HCT116 (cell line): ENCODE results near the gene MACIR. TPM values are rescaled to one million over a fixed set of nuclear protein-coding genes. Genes with fewer than 3 reads are reported as not detected.

Source experiments
- ATAC-seq: fragments of 200-7000 bp; cut with Tn5 transposase; 2 replicates; pipeline ENCODE4 v1.9.1; 2020; ENCODE audit warnings: mild to moderate bottlenecking, moderate library complexity
- BruUV-seq: library from RNA; stranded (reverse); fragments of 400-500 nt; replicated peaks from 2 replicates; lab custom pipeline; 2021; lab: Mats Ljungman, UMichigan
- CTCF ChIA-PET: fragments of 300-600 bp; sonication (Branson Sonifier 250); formaldehyde crosslinking; loops from one replicate; lab custom pipeline; 2021; ENCODE audit warnings: antibody characterized with exemption; lab: Charles Lee
- POLR2A ChIA-PET: fragments of 300-600, 350-600 bp; sonication (Branson Sonifier 250); formaldehyde crosslinking; loops from one replicate; lab custom pipeline; 2021; ENCODE audit warnings: antibody characterized with exemption; lab: Charles Lee
- RAD21 ChIA-PET, 2 experiments: fragments of 300-600 bp; sonication (Branson Sonifier 250); formaldehyde crosslinking; loops; one replicate each; lab custom pipeline; 2023; ENCODE audit warnings: low total read pairs in 2 of 2; ENCODE audit not compliant: uncharacterized antibody in 2 of 2, unreplicated experiment in 2 of 2, low non-redundant PET in 1 of 2; lab: Charles Lee
- DNase-seq: peaks from one replicate; pipeline ENCODE4 v3.0.0-alpha.2; 2010; ENCODE audit warnings: low read depth, low spot score
- H2AFZ ChIP-seq: fragments of 200-600 bp; shearing (Covaris generic), sonication (generic); 2 replicates; pipeline ENCODE4 v1.6.1; 2017; ENCODE audit warnings: low read depth, mixed run types, mixed read lengths, antibody characterized with exemption, low read length; ENCODE audit not compliant: poor library complexity, severe bottlenecking
- H3K27ac ChIP-seq: 2 replicates; pipeline ENCODE4 v1.5.1; 2012; ENCODE audit warnings: low read depth, low read length
- H3K27me3 ChIP-seq: fragments of 200-600 bp; sonication (generic); 2 replicates; pipeline ENCODE4 v1.6.1; 2016; ENCODE audit warnings: mixed run types, low read length, mixed read lengths; ENCODE audit not compliant: insufficient read depth
- H3K36me3 ChIP-seq, 2 experiments: fragments of 200-500 bp in 1 of 2; fragments of 200-600 bp in 1 of 2; sonication (Bioruptor generic) in 1 of 2; sonication (generic) in 1 of 2; 2 replicates each; pipeline versions ENCODE4 v1.5.1 to v1.6.1; 2014 to 2016; ENCODE audit warnings: low read length in 2 of 2, inconsistent platforms in 1 of 2, mixed read lengths in 1 of 2, mixed run types in 1 of 2; ENCODE audit not compliant: insufficient read depth in 2 of 2, control insufficient read depth in 1 of 2
- H3K4me1 ChIP-seq, 2 experiments: fragments of 200-600 bp in 1 of 2; sonication (generic) in 1 of 2; 2 replicates each; pipeline versions ENCODE4 v1.5.1 to v1.6.1; 2012 to 2017; ENCODE audit warnings: low read length in 2 of 2, inconsistent platforms in 1 of 2, mild to moderate bottlenecking in 1 of 2, mixed read lengths in 1 of 2, mixed run types in 1 of 2, moderate library complexity in 1 of 2; ENCODE audit not compliant: insufficient read depth in 2 of 2, control insufficient read depth in 1 of 2
- H3K4me2 ChIP-seq: fragments of 200-600 bp; sonication (generic); 2 replicates; pipeline ENCODE4 v1.6.1; 2017; ENCODE audit warnings: mixed run types, low read length, mixed read lengths
- H3K4me3 ChIP-seq, 2 experiments: fragments of 200-600 bp in 1 of 2; sonication (generic) in 1 of 2; replicated peaks in 1 of 2; 2 replicates each; pipeline ENCODE4 v1.5.1; 2011 to 2016; ENCODE audit warnings: low read length in 2 of 2, control low read depth in 1 of 2, low read depth in 1 of 2, mild to moderate bottlenecking in 1 of 2, mixed read lengths in 1 of 2, mixed run types in 1 of 2
- H3K79me2 ChIP-seq: fragments of 200-600 bp; sonication (generic); 2 replicates; pipeline ENCODE4 v1.6.1; 2017; ENCODE audit warnings: mild to moderate bottlenecking, mixed run types, low read length, moderate library complexity, mixed read lengths; ENCODE audit not compliant: insufficient read depth
- H3K9ac ChIP-seq: fragments of 200-600 bp; sonication (generic); 2 replicates; pipeline ENCODE4 v1.6.1; 2016; ENCODE audit warnings: low read length, mixed read lengths
- H3K9me2 ChIP-seq: fragments of 200-600 bp; sonication (generic), shearing (Covaris generic); 2 replicates; pipeline ENCODE4 v1.6.1; 2017; ENCODE audit warnings: mixed run types, mild to moderate bottlenecking, moderate library complexity; ENCODE audit not compliant: insufficient read depth
- H3K9me3 ChIP-seq, 2 experiments: fragments of 200-500 bp in 1 of 2; fragments of 200-600 bp in 1 of 2; sonication (Bioruptor generic) in 1 of 2; sonication (generic) in 1 of 2; 2 replicates each; pipeline ENCODE4 v1.6.1; 2014 to 2017; ENCODE audit warnings: low read length in 2 of 2, mixed read lengths in 2 of 2, inconsistent platforms in 1 of 2, low read depth in 1 of 2, mild to moderate bottlenecking in 1 of 2, mixed run types in 1 of 2, moderate library complexity in 1 of 2; ENCODE audit not compliant: control insufficient read depth in 1 of 2, insufficient read depth in 1 of 2
- H4K20me1 ChIP-seq: fragments of 200-600 bp; sonication (generic), shearing (Covaris generic); 2 replicates; pipeline ENCODE4 v1.6.1; 2017; ENCODE audit warnings: mixed run types, mild to moderate bottlenecking, moderate library complexity; ENCODE audit not compliant: insufficient read depth
- CBX3 ChIP-seq: IDR thresholded peaks from 2 replicates; pipeline ENCODE4 v1.6.1; 2012; ENCODE audit warnings: low read depth
- CEBPB ChIP-seq: IDR thresholded peaks from 2 replicates; pipeline ENCODE4 v1.6.1; 2012; ENCODE audit warnings: low read depth
- EGR1 ChIP-seq: IDR thresholded peaks from 2 replicates; pipeline ENCODE4 v1.6.1; 2012; ENCODE audit warnings: low read depth
- EZH2phosphoT487 ChIP-seq: fragments of 200-600 bp; IDR thresholded peaks from 2 replicates; pipeline ENCODE4 v1.6.1; 2018; ENCODE audit warnings: antibody characterized with exemption, borderline replicate concordance
- FOSL1 ChIP-seq: IDR thresholded peaks from 2 replicates; pipeline ENCODE4 v1.6.1; 2012; ENCODE audit warnings: low read depth
- POLR2A ChIP-seq: IDR thresholded peaks from 2 replicates; pipeline ENCODE4 v1.7.0; 2011; ENCODE audit warnings: borderline replicate concordance; ENCODE audit not compliant: insufficient read depth, insufficient read length; ENCODE audit errors: extremely low read depth
- SP1 ChIP-seq: IDR thresholded peaks from 2 replicates; pipeline ENCODE4 v1.6.1; 2012; ENCODE audit warnings: low read depth
- ZFX ChIP-seq: fragments of 450-650 bp; IDR thresholded peaks from 2 replicates; pipeline ENCODE4 v1.6.1; 2017
- intact Hi-C: fragments of 100-400 bp; cut with micrococcal nuclease; formaldehyde crosslinking; loops from 2 replicates; pipeline ENCODE4 v1.10.0; 2022
- total RNA-seq: library from RNA; stranded (reverse); gene quantifications from one replicate; pipeline ENCODE4 v1.2.1, GENCODE V29; 2021; ENCODE audit not compliant: unreplicated experiment
- TF ChIP-seq, protein P1 (sequence below): IDR thresholded peaks from 2 replicates; pipeline ENCODE4 v1.6.1; 2012; ENCODE audit warnings: low read depth
- TF ChIP-seq, protein P2 (sequence below), 3 experiments: fragments of 200-600 bp in 1 of 3; sonication (generic) in 1 of 3; IDR thresholded peaks in 2 of 3; conservative IDR thresholded peaks in 1 of 3; 2 replicates each; pipeline ENCODE4 v1.5.1; 2012 to 2017; ENCODE audit warnings: low read depth in 2 of 3, low read length in 2 of 3, antibody characterized with exemption in 1 of 3, borderline replicate concordance in 1 of 3, control low read depth in 1 of 3, mild to moderate bottlenecking in 1 of 3, mixed read lengths in 1 of 3, mixed run types in 1 of 3, moderate library complexity in 1 of 3; ENCODE audit not compliant: insufficient read depth in 1 of 3

Gene MACIR
- total RNA-seq, 1 experiment from 2014 or later, result 10.4 TPM

DNA sequence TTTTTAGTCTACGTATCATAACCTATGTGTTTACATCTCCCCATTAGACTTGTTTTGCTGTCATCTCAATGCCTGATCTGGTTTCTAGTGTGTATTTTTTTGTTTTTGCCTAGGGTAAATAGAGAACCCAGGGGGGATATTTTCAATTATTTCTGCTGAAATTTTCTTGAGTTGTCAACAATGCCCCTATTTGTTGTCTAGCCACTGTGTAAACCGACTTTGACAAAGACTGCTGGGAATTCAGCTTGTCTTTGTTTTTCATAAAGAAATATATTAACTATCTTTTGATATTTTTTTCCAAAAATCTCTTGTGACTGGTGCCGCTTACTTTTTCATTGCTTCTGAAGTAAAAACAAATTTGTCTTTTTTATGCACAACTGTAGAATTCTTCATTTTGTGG is 28.1 kb downstream of the MACIR start:
- no peak overlapping the region for H3K9ac ChIP-seq
- H3K4me2 ChIP-seq, result no peak overlapping the region
- no peaks in the 10 kb centered on the region for H3K36me3 ChIP-seq
- BruUV-seq, result no TSS peak
- H3K9me2 ChIP-seq, result no peaks in the 10 kb centered on the region
- POLR2A ChIA-PET, result no interaction called here
- no peaks in the 10 kb centered on the region for H3K27me3 ChIP-seq
- H4K20me1 ChIP-seq, result no peaks in the 10 kb centered on the region
- no peaks in the 10 kb centered on the region for H3K79me2 ChIP-seq
- no peak overlapping the region for H3K4me3 ChIP-seq
- no peaks in the 10 kb centered on the region for H3K4me1 ChIP-seq
- DNase-seq (no peak), ATAC-seq (no peak)
- no peaks in the 10 kb centered on the region for H3K9me3 ChIP-seq
- intact Hi-C loops, result no loop called here
- H3K27ac ChIP-seq, result no peak overlapping the region
- CTCF ChIA-PET, result no interaction called here
- TF ChIP-seq FOSL1 (no peak), EZH2phosphoT487 (no peak), ZFX (no peak), CBX3 (no peak), EGR1 (no peak), SP1 (no peak), POLR2A (no peak), CEBPB (no peak)
- TF ChIP-seq, protein P1, sequence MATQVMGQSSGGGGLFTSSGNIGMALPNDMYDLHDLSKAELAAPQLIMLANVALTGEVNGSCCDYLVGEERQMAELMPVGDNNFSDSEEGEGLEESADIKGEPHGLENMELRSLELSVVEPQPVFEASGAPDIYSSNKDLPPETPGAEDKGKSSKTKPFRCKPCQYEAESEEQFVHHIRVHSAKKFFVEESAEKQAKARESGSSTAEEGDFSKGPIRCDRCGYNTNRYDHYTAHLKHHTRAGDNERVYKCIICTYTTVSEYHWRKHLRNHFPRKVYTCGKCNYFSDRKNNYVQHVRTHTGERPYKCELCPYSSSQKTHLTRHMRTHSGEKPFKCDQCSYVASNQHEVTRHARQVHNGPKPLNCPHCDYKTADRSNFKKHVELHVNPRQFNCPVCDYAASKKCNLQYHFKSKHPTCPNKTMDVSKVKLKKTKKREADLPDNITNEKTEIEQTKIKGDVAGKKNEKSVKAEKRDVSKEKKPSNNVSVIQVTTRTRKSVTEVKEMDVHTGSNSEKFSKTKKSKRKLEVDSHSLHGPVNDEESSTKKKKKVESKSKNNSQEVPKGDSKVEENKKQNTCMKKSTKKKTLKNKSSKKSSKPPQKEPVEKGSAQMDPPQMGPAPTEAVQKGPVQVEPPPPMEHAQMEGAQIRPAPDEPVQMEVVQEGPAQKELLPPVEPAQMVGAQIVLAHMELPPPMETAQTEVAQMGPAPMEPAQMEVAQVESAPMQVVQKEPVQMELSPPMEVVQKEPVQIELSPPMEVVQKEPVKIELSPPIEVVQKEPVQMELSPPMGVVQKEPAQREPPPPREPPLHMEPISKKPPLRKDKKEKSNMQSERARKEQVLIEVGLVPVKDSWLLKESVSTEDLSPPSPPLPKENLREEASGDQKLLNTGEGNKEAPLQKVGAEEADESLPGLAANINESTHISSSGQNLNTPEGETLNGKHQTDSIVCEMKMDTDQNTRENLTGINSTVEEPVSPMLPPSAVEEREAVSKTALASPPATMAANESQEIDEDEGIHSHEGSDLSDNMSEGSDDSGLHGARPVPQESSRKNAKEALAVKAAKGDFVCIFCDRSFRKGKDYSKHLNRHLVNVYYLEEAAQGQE, result no peak
- TF ChIP-seq, protein P2, sequence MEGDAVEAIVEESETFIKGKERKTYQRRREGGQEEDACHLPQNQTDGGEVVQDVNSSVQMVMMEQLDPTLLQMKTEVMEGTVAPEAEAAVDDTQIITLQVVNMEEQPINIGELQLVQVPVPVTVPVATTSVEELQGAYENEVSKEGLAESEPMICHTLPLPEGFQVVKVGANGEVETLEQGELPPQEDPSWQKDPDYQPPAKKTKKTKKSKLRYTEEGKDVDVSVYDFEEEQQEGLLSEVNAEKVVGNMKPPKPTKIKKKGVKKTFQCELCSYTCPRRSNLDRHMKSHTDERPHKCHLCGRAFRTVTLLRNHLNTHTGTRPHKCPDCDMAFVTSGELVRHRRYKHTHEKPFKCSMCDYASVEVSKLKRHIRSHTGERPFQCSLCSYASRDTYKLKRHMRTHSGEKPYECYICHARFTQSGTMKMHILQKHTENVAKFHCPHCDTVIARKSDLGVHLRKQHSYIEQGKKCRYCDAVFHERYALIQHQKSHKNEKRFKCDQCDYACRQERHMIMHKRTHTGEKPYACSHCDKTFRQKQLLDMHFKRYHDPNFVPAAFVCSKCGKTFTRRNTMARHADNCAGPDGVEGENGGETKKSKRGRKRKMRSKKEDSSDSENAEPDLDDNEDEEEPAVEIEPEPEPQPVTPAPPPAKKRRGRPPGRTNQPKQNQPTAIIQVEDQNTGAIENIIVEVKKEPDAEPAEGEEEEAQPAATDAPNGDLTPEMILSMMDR (IDR thresholded peaks at IDR 0.05 in 2 of 3, conservative IDR thresholded peaks at IDR 0.05 in 1 of 3; ENCODE audit: borderline replicate concordance in 1 of 3, insufficient read depth in 1 of 3, low read depth in 2 of 3, low read length in 2 of 3), result no peak
- RAD21 ChIA-PET, result no interaction called here
- no peak overlapping the region for H2AFZ ChIP-seq
